Type B pancreatic cell (in vitro differentiated cells): ENCODE results near the gene CATSPERZ. TPM values are rescaled to one million over a fixed set of nuclear protein-coding genes. Genes with fewer than 3 reads are reported as not detected.

Source experiments
- DNase-seq: peaks from one replicate; pipeline ENCODE4 v3.0.0; 2021; ENCODE audit warnings: mixed read lengths; ENCODE audit not compliant: unreplicated experiment; ENCODE audit errors: extremely low spot score
- H3K27ac Mint-ChIP-seq: 2 replicates; pipeline ENCODE4 v1.8.0; 2021; ENCODE audit warnings: mild to moderate bottlenecking, mixed read lengths
- H3K27me3 Mint-ChIP-seq: 2 replicates; pipeline ENCODE4 v1.8.0; 2021; ENCODE audit warnings: mixed read lengths
- H3K36me3 Mint-ChIP-seq: 2 replicates; pipeline ENCODE4 v1.8.0; 2021; ENCODE audit warnings: mixed read lengths
- H3K4me1 Mint-ChIP-seq: one replicate; pipeline ENCODE4 v1.8.0; 2021; ENCODE audit warnings: mixed read lengths; ENCODE audit not compliant: unreplicated experiment
- H3K4me3 Mint-ChIP-seq: 2 replicates; pipeline ENCODE4 v1.8.0; 2021; ENCODE audit warnings: mild to moderate bottlenecking, mixed read lengths
- H3K9me3 Mint-ChIP-seq: 2 replicates; pipeline ENCODE4 v1.8.0; 2021; ENCODE audit warnings: mixed read lengths
- CTCF ChIP-seq: fragments of 200-600 bp; sonication (generic); conservative IDR thresholded peaks from 2 replicates; pipeline ENCODE4 v1.5.0; 2021; ENCODE audit warnings: antibody characterized with exemption, mild to moderate bottlenecking
- total RNA-seq: library from RNA; stranded (reverse); gene quantifications from 2 replicates; pipeline ENCODE4 v1.2.1, GENCODE V29; 2021; ENCODE audit warnings: low replicate concordance

CATSPERZ gene
- total RNA-seq, 1 donor from 2014 or later: not detected

- peaks cover 4% of the 10 kb centered on the region for H3K36me3 Mint-ChIP-seq
- no peak for TF ChIP-seq CTCF
- no peak for DNase-seq
- no peak overlapping the region for H3K4me3 Mint-ChIP-seq
- peaks cover 7% of the 10 kb centered on the region for H3K4me1 Mint-ChIP-seq
- H3K9me3 Mint-ChIP-seq: no peaks in the 10 kb centered on the region
- no peak overlapping the region for H3K27ac Mint-ChIP-seq
- peaks cover 2% of the 10 kb centered on the region for H3K27me3 Mint-ChIP-seq
Observed at GRCh38 chr11:64275031-64275800, 24.9 kb upstream of the CATSPERZ start.

- TF ChIP-seq CTCF: no peak
- Mint-ChIP-seq H3K36me3 (peaks cover 4% of the 10 kb centered on the region), H3K27ac (no peak overlapping the region), H3K4me1 (peaks cover 7% of the 10 kb centered on the region), H3K4me3 (no peak overlapping the region), H3K9me3 (no peaks in the 10 kb centered on the region), H3K27me3 (no peaks in the 10 kb centered on the region)
- DNase-seq: no peak
Observed at GRCh38 chr11:64275841-64276240, 24.3 kb upstream of the CATSPERZ start.

GRCh38 chr11:64276653-64277431 lies 23.3 kb upstream of the CATSPERZ start:
- H3K9me3 Mint-ChIP-seq: no peaks in the 10 kb centered on the region
- H3K27ac Mint-ChIP-seq: no peak overlapping the region
- TF ChIP-seq CTCF: no peak
- H3K4me1 Mint-ChIP-seq: peaks cover 6% of the 10 kb centered on the region
- DNase-seq: peak; percentile 66
- no peaks in the 10 kb centered on the region for H3K27me3 Mint-ChIP-seq
- H3K4me3 Mint-ChIP-seq: no peak overlapping the region
- peaks cover 11% of the 10 kb centered on the region for H3K36me3 Mint-ChIP-seq

GRCh38 chr11:64278576-64279190 lies 21.5 kb upstream of the CATSPERZ start:
- H3K4me1 Mint-ChIP-seq: peaks cover 4% of the 10 kb centered on the region
- H3K27ac Mint-ChIP-seq: no peak overlapping the region
- H3K9me3 Mint-ChIP-seq: no peaks in the 10 kb centered on the region
- H3K27me3 Mint-ChIP-seq: no peaks in the 10 kb centered on the region
- no peak for DNase-seq
- H3K4me3 Mint-ChIP-seq: no peak overlapping the region
- peaks cover 11% of the 10 kb centered on the region for H3K36me3 Mint-ChIP-seq
- no peak for TF ChIP-seq CTCF

GRCh38 chr11:64281957-64282770 lies 18.0 kb upstream of the CATSPERZ start:
- H3K36me3 Mint-ChIP-seq: peaks cover 11% of the 10 kb centered on the region
- H3K4me3 Mint-ChIP-seq: no peak overlapping the region
- no peak for DNase-seq
- peak overlapping the region; percentile 36 for H3K27ac Mint-ChIP-seq
- no peaks in the 10 kb centered on the region for H3K27me3 Mint-ChIP-seq
- H3K4me1 Mint-ChIP-seq: peaks cover 12% of the 10 kb centered on the region
- no peaks in the 10 kb centered on the region for H3K9me3 Mint-ChIP-seq
- no peak for TF ChIP-seq CTCF
